ENCODE data around the gene GYG1.
A peak's percentile ranks its signal among the peaks of the same experiment; 100 is the strongest.

The GYG1 gene

GRCh38 chr3:149004622-149005021, 13.3 kb downstream of the GYG1 start:
- H3K36me3 ChIP-seq (replicated peaks), result peaks cover 10% of the 10 kb centered on the region
- H3K27ac ChIP-seq, result peak overlapping the region; percentile 24

DNA sequence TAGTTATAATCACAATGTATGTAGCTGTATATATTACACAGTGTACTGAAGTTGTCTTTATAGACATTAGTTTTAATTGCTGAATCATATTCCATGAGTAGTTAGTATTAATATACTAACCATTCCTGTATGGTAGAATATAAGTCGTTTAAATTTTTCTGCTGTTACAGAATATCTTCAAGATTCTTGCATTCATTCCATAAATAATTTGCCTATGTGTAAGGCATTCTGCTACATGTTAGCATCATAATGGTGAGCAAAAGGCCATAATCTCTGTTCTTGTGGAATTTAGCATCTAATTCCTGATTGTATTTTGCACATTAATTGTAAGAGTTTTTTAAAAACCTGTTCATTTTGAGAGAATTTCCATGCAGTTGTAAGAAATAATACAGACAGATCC, 14.1 kb downstream of the GYG1 start:
- H3K27ac ChIP-seq, result peak overlapping the region; percentile 24
- TF ChIP-seq, protein P1, sequence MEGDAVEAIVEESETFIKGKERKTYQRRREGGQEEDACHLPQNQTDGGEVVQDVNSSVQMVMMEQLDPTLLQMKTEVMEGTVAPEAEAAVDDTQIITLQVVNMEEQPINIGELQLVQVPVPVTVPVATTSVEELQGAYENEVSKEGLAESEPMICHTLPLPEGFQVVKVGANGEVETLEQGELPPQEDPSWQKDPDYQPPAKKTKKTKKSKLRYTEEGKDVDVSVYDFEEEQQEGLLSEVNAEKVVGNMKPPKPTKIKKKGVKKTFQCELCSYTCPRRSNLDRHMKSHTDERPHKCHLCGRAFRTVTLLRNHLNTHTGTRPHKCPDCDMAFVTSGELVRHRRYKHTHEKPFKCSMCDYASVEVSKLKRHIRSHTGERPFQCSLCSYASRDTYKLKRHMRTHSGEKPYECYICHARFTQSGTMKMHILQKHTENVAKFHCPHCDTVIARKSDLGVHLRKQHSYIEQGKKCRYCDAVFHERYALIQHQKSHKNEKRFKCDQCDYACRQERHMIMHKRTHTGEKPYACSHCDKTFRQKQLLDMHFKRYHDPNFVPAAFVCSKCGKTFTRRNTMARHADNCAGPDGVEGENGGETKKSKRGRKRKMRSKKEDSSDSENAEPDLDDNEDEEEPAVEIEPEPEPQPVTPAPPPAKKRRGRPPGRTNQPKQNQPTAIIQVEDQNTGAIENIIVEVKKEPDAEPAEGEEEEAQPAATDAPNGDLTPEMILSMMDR (IDR thresholded peaks at IDR 0.05; ENCODE audit: low read depth, low read length, missing control alignments), result no peak
- H3K27me3 ChIP-seq (replicated peaks), result no peaks in the 10 kb centered on the region
- in situ Hi-C loops (cut with HindIII; ENCODE audit: low pct_ligation_motif_present, low sequenced_read_pairs), result no loop called here
- H3K4me3 ChIP-seq (ENCODE audit: low read depth, low read length), result no peak overlapping the region
- H3K36me3 ChIP-seq (replicated peaks), result peaks cover 13% of the 10 kb centered on the region
- DNase-seq, result no peak

More at GRCh38 chr3:149004622-149005021, 13.3 kb downstream of the GYG1 start:
- TF ChIP-seq, protein P1 (IDR thresholded peaks at IDR 0.05; ENCODE audit: low read depth, low read length, missing control alignments), result no peak
- H3K4me3 ChIP-seq (ENCODE audit: low read depth, low read length), result no peak overlapping the region
- H3K27me3 ChIP-seq (replicated peaks), result no peaks in the 10 kb centered on the region
- peak; percentile 34 for DNase-seq
- in situ Hi-C loops (cut with HindIII; ENCODE audit: low pct_ligation_motif_present, low sequenced_read_pairs), result no loop called here

DNA sequence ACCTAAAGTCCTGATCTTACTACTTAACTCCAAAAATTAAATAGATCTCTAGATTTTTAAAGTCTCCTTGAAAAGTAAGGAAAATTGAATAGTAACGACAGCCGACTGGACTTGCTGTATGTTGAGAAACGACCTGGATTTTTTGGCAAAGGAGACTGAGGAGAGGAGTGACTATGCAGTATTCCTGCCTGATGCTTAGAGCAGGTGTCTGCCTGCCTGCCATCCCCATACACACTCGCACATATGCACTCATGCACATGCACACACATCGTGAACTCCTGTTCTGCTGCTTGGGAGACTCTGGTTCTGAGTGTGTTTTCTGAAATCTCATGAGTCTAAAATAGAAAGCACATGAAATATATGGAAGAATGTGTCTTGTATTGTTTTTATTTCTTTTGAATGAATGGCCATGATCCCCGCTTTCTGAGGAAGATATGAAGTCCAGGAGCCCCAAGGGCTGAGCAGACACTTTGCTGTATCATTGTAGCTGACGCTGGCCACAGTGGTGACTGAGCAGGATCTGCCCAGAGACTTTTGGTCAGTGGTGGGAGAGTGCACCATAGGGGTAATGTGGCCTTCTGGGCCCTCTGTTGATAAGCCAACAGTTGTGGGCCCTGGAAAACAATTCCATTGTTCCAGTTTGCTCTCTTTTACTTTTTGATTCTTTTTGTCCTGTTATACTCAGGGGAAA, 16.4 kb downstream of the GYG1 start:
- H3K36me3 ChIP-seq (replicated peaks), result peaks cover 19% of the 10 kb centered on the region
- TF ChIP-seq, protein P1 (IDR thresholded peaks at IDR 0.05; ENCODE audit: low read depth, low read length, missing control alignments), result no peak
- in situ Hi-C loops (cut with HindIII; ENCODE audit: low pct_ligation_motif_present, low sequenced_read_pairs), result no loop called here

GRCh38 chr3:149009732-149010131, 18.4 kb downstream of the GYG1 start:
- H3K27me3 ChIP-seq (replicated peaks), result no peaks in the 10 kb centered on the region
- H3K36me3 ChIP-seq (replicated peaks), result peaks cover 19% of the 10 kb centered on the region
- H3K4me3 ChIP-seq (ENCODE audit: low read depth, low read length), result no peak overlapping the region
- DNase-seq, result no peak
- H3K27ac ChIP-seq, result no peak overlapping the region
- in situ Hi-C loops (cut with HindIII; ENCODE audit: low pct_ligation_motif_present, low sequenced_read_pairs), result no loop called here
- TF ChIP-seq, protein P1 (IDR thresholded peaks at IDR 0.05; ENCODE audit: low read depth, low read length, missing control alignments), result no peak

More for the DNA sequence above, 16.4 kb downstream of the GYG1 start:
- Histone ChIP-seq H3K27me3 (replicated peaks) (no peaks in the 10 kb centered on the region), H3K27ac (no peak overlapping the region), H3K4me3 (ENCODE audit: low read depth, low read length) (no peak overlapping the region)
- DNase-seq, result no peak

DNA sequence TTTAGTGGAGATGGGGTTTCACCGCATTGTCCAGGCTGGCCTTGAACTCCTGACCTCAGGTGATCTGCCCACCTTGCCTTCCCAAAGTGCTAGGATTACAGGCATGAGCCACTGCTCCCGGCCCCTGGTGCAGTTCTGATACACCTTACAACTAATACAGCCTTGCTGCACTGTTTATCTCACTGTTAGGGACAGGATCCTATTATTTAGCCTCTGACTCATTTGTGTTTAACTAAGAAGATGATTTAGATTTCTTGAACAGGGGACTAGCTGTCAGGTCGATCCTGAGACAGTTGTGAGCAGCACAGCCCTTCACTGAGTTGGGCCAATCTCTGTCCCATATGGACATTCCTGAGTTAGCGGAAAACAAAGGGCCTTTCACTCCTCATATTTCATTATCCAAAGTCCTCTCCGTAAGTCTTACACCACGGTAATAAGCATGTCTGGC, 19.2 kb downstream of the GYG1 start:
- in situ Hi-C loops (cut with HindIII; ENCODE audit: low pct_ligation_motif_present, low sequenced_read_pairs), result no loop called here
- TF ChIP-seq, protein P1 (IDR thresholded peaks at IDR 0.05; ENCODE audit: low read depth, low read length, missing control alignments), result no peak
- Histone ChIP-seq H3K27ac (no peak overlapping the region), H3K27me3 (replicated peaks) (no peaks in the 10 kb centered on the region), H3K4me3 (ENCODE audit: low read depth, low read length) (no peak overlapping the region), H3K36me3 (replicated peaks) (peaks cover 19% of the 10 kb centered on the region)
- DNase-seq, result no peak

GRCh38 chr3:149010966-149011365, 19.6 kb downstream of the GYG1 start:
- Histone ChIP-seq H3K4me3 (ENCODE audit: low read depth, low read length) (no peak overlapping the region), H3K27ac (no peak overlapping the region), H3K36me3 (replicated peaks) (peaks cover 19% of the 10 kb centered on the region), H3K27me3 (replicated peaks) (no peaks in the 10 kb centered on the region)
- no peak for DNase-seq
- in situ Hi-C loops (cut with HindIII; ENCODE audit: low pct_ligation_motif_present, low sequenced_read_pairs), result no loop called here
- TF ChIP-seq, protein P1 (IDR thresholded peaks at IDR 0.05; ENCODE audit: low read depth, low read length, missing control alignments), result no peak

Measured in brain microvascular endothelial cell (primary cell).